ENCODE measurements around the gene TJP3. TPM values are rescaled to one million over a fixed set of nuclear protein-coding genes. Genes with fewer than 3 reads are reported as not detected.
"Not testable (repeated sequence)": the region's sequence is repeated elsewhere in the genome, so short reads cannot be mapped to it uniquely, and the experiment has no call there.

TJP3 gene
- total RNA-seq, 4 donors from 2014 or later = 0.60 to 1.2 (median 0.88) TPM; not detected in 1

DNA sequence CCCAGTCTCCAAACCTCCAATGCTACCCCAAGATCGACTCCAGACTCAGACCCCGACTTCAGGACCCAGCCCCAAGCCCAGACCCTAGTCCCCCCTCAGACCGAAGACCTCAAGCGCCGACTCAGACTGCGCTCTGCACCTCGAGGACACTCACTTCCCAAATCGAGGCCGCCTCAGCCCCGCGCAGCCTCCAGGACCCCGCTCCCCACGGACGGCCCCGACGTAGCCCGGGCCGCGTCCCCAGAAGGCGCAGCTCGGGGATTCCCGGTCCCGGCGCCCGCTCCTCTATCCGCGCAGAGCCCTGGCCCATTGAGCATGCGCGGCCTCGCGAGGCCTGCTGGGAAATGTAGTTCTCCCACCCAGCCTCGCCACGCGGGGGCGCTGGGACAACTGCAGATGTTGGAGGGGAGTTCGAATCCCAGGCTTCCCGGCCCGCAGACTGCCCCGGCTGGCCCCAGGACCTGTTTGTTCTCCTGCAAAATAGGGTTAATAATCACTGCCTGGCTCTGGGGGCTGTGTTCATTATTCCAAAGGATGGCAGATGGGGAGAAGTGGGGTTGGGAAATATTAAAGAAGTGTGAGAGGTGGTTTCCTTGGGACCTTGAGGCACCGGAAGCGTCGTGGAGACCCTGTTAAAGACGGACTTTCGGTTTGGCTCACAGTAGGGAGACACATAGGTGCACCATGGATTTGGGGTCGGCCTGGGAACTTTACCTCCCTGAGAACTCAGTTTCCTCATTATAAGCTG is 53.4 kb downstream of the TJP3 start, which contains the start of gene APBA3:
Gene APBA3, minus strand, starts transcription at position 311 of the 748 bp plus-strand sequence. CDS start 1,428 bp downstream, outside the sequence.
- DNase-seq (ENCODE audit: low spot score) (peak; percentile 88), ATAC-seq (ENCODE audit: low FRiP score) (peak; percentile 68)
- TF ChIP-seq, protein P1, sequence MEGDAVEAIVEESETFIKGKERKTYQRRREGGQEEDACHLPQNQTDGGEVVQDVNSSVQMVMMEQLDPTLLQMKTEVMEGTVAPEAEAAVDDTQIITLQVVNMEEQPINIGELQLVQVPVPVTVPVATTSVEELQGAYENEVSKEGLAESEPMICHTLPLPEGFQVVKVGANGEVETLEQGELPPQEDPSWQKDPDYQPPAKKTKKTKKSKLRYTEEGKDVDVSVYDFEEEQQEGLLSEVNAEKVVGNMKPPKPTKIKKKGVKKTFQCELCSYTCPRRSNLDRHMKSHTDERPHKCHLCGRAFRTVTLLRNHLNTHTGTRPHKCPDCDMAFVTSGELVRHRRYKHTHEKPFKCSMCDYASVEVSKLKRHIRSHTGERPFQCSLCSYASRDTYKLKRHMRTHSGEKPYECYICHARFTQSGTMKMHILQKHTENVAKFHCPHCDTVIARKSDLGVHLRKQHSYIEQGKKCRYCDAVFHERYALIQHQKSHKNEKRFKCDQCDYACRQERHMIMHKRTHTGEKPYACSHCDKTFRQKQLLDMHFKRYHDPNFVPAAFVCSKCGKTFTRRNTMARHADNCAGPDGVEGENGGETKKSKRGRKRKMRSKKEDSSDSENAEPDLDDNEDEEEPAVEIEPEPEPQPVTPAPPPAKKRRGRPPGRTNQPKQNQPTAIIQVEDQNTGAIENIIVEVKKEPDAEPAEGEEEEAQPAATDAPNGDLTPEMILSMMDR (IDR thresholded peaks at IDR 0.05) = peak in 1 of 3 donors; percentile 12

DNA sequence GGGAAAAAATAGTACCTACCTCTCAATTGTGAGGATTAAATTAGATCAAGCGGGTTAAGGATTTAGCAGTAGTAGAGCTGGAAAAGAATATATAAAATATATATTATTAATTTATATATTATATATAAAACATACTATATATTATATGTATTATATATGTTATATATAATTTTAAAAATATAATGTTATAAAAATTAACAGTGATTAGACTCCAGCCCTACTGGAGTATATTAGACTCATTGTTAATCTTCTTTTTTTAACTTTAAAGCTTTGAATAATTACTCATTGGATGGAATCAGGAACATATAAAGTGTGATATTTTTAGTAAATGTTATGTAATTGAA is 53.9 kb downstream of the TJP3 start:
- no peak for DNase-seq (ENCODE audit: low spot score)
- TF ChIP-seq, protein P1 (IDR thresholded peaks at IDR 0.05) = no peak
- no peak for ATAC-seq (ENCODE audit: low FRiP score)

DNA sequence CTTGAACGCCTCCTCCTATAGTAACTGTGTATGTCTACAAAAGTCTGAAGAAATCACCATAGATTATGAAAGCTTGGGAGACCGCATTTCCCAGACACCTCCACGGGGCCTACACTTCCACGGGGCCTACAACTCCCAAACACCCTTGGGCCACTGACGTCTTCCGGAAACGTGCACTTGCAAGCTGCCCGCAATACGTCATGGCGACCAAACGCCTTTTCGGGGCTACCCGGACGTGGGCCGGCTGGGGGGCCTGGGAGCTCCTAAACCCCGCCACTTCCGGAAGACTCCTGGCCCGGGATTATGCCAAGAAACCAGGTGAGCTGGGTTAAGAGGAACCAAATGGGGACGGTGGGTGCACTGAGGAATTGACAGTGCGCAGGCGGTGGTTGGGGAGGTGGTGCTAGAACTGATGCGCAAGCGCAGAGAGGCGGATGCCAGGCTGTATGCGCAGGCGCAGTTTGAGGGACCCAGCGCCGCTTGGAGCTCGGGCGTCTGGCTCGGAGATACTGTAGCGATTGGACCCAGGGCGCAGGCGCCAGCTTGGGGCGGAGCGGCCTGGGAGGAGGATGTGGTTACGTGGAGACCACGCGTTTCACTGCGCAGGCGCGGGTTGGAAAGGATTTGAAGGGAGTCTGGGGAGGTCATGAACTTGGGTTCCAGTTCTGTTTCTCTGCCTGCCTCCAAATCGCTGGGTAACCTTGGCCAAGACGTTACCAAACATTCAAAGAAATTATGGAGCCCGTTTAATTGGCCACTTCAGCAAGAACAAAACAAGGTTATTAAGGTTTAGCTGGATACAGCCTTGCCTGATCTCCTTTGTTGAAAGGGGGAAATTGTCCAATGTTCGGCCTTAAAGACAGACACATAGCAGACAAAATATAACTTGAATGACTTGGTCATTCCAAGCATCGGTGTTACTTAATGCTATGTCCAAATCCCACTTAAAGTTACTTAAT is 54.6 kb downstream of the TJP3 start, which contains the start of gene MRPL54:
Gene MRPL54, plus strand, starts transcription at position 182 of the 959 bp plus-strand sequence. Its CDS starts 19 bp downstream, at position 201.
- TF ChIP-seq, protein P1 (IDR thresholded peaks at IDR 0.05) = no peak
- DNase-seq (ENCODE audit: low spot score) (peak; percentile 96), ATAC-seq (ENCODE audit: low FRiP score) (peak; percentile 97)

DNA sequence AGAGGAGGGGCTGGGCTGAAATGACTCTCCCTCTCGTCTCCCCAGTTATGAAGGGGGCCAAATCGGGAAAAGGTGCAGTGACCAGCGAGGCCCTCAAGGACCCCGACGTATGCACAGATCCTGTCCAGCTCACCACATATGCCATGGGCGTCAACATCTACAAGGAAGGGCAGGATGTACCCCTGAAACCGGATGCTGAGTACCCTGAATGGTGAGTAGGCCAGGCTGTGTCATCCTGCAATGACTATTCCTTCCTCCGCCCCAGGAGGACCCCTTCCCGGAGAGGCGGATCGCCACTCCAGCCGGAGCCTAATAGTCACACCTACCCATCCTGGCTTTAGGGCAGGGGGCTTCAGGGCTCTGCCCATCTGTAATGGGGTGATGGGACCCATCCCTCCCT is 56.9 kb downstream of the TJP3 start:
- ATAC-seq (ENCODE audit: low FRiP score) (no peak), DNase-seq (ENCODE audit: low spot score) (no peak)
- TF ChIP-seq, protein P1 (IDR thresholded peaks at IDR 0.05) = no peak

DNA sequence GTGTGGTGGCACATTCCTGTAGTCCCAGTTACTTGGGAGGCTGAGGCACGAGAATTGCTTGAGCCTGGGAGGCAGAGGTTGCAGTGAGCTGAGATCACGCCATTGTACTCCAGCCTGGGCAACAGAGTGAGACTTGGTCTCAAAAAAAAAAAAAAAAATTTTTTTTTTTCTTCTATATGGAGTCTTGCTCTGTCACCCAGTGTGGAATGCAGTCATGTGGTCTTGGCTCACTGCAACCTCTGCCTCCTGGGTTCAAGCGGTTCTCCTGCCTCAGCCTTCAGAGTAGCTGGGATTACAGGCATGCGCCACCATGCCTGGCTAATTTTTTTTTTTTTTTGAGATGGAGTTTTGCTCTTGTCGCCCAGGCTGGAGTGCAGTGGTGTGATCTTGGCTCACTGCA is 57.6 kb downstream of the TJP3 start:
- ATAC-seq (ENCODE audit: low FRiP score); DNase-seq (ENCODE audit: low spot score): not testable (repeated sequence)

DNA sequence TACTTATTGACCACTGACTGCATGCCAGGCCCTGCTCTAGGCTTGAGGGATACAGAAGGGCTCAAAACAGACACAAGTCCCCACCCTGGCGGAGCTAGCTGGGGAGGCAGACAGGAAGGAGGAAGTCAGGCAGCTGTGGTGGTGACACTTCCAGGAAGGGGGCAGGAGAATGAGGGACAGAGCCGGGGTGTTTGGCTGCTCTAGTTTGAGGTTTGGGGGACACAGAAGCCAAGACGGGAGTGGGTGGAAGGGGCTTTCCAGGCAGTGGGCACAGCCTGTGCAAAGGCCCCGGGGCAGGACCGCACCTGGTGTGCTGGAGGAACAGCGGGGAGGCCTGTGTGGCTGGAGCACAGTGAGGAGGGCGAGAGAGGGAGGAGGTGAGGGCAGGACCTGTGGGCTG is 58.3 kb downstream of the TJP3 start:
- ATAC-seq (ENCODE audit: low FRiP score) (no peak), DNase-seq (ENCODE audit: low spot score) (no peak)
- TF ChIP-seq, protein P1 (IDR thresholded peaks at IDR 0.05) = no peak

DNA sequence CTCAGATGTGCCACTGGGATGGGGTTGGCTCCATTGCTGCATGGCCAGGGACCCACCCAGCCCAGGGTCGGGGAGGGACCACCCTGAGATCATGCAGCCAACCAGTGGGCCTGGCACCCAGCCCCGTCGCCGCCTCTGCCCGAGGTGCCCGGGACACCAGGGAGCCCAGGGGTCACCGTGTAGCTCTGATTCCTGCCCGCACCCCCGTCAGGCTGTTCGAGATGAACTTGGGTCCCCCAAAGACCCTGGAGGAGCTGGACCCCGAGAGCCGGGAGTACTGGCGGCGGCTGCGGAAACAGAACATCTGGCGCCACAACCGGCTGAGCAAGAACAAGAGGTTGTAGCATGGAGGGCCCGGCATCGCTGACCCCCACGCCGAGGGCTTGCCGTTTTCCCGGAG is 58.9 kb downstream of the TJP3 start:
- ATAC-seq (ENCODE audit: low FRiP score) (no peak), DNase-seq (ENCODE audit: low spot score) (no peak)
- TF ChIP-seq, protein P1 (IDR thresholded peaks at IDR 0.05) = no peak

All from omental fat pad (tissue), 4 donors.